Spleen (tissue), 11 donors: ENCODE measurements around the gene HLF. TPM values are rescaled to one million over a fixed set of nuclear protein-coding genes. Genes with fewer than 3 reads are reported as not detected.
"Not testable (repeated sequence)": the region's sequence is repeated elsewhere in the genome, so short reads cannot be mapped to it uniquely, and the experiment has no call there.

ENCODE experiments used
- DNase-seq: peaks from one replicate; pipeline ENCODE4 v3.0.0-alpha.2; 2020
- H3K27ac ChIP-seq, 8 donors: fragments of 200-600 bp; sonication (generic) in 7 of 8; 1 replicate in 4 of 8; 2 replicates in 4 of 8; pipeline versions ENCODE4 v1.5.0 to v1.8.0; 2016 to 2021; ENCODE audit warnings: inconsistent platforms in 4 of 8, mild to moderate bottlenecking in 4 of 8, moderate library complexity in 1 of 8
- H3K27me3 ChIP-seq, 7 donors: fragments of 200-600 bp; sonication (generic) in 6 of 7; replicated peaks in 1 of 7; 1 replicate in 4 of 7; 2 replicates in 3 of 7; pipeline versions ENCODE4 v1.5.0 to v1.8.0; 2016 to 2021; ENCODE audit warnings: inconsistent platforms in 3 of 7, mild to moderate bottlenecking in 1 of 7
- H3K36me3 ChIP-seq, 6 donors: fragments of 200-600 bp; sonication (generic) in 5 of 6; 1 replicate in 4 of 6; 2 replicates in 2 of 6; pipeline versions ENCODE4 v1.5.0 to v1.8.0; 2016 to 2021; ENCODE audit warnings: inconsistent platforms in 2 of 6
- H3K4me1 ChIP-seq, 6 donors: fragments of 200-600 bp; sonication (generic) in 5 of 6; 1 replicate in 3 of 6; 2 replicates in 3 of 6; pipeline versions ENCODE4 v1.5.0 to v1.8.0; 2016 to 2021; ENCODE audit warnings: inconsistent platforms in 3 of 6
- H3K4me3 ChIP-seq, 8 donors: fragments of 200-600 bp; sonication (generic) in 7 of 8; 1 replicate in 4 of 8; 2 replicates in 4 of 8; pipeline versions ENCODE4 v1.5.0 to v1.8.0; 2016 to 2021; ENCODE audit warnings: inconsistent platforms in 4 of 8, mild to moderate bottlenecking in 4 of 8, moderate library complexity in 2 of 8
- H3K9me3 ChIP-seq, 8 donors: fragments of 200-600 bp; sonication (generic) in 7 of 8; 1 replicate in 4 of 8; 2 replicates in 4 of 8; pipeline versions ENCODE4 v1.5.0 to v1.8.0; 2016 to 2021; ENCODE audit warnings: inconsistent platforms in 4 of 8
- POLR2A ChIP-seq, 3 donors: fragments of 450-650 bp; IDR thresholded peaks; one replicate each; pipeline ENCODE4 v1.5.1; 2017; ENCODE audit warnings: antibody characterized with exemption in 3 of 3, mild to moderate bottlenecking in 1 of 3
- POLR2AphosphoS5 ChIP-seq, 3 donors: sonication (generic); formaldehyde crosslinking; IDR thresholded peaks; one replicate each; pipeline ENCODE4 v1.5.1; 2017; ENCODE audit warnings: antibody characterized with exemption in 3 of 3
- WGBS, 5 donors: extraction: QIAGEN DNeasy Blood & Tissue Kit in 3 of 5; methylation state at CpG; one replicate each; pipeline versions ENCODE4 v1.1.5 to v1.1.7; 2013 to 2018; 5-methylcytosine and 5-hydroxymethylcytosine counted together
- intact Hi-C: fragments of 100-400 bp; cut with DNase I; formaldehyde crosslinking; loops from one replicate; pipeline ENCODE4 v1.15.0; 2023; ENCODE audit warnings: low total_unique reads
- polyA plus RNA-seq, 3 donors: library from polyadenylated mRNA; stranded (reverse); fragments of 200-250 nt; gene quantifications; one replicate each; pipeline ENCODE4 v1.2.1, GENCODE V29; 2013
- total RNA-seq, 7 donors: library from RNA; depleted of rRNA in 3 of 7; stranded (reverse); fragments of >200 nt in 3 of 7; fragmentation: NEBNext Ultra II Directional in 4 of 7; extraction: Animal tissue kit (Norgen Biotek cat#: 25700) in 4 of 7; gene quantifications; one replicate each; pipeline versions ENCODE4 v1.1.0 to v1.2.1, GENCODE V29; 2016 to 2021
- TF ChIP-seq, protein P1 (sequence below), 11 experiments: fragments of 200-600 bp in 7 of 11; fragments of 450-650 bp in 4 of 11; sonication (generic) in 4 of 11; IDR thresholded peaks in 8 of 11; conservative IDR thresholded peaks in 3 of 11; 1 replicate in 7 of 11; 2 replicates in 4 of 11; pipeline versions ENCODE4 v1.4.0 to v1.8.0; 2016 to 2021; ENCODE audit warnings: antibody characterized with exemption in 11 of 11, inconsistent platforms in 4 of 11, mild to moderate bottlenecking in 1 of 11
- donor health status: healthy with polysubstance abuse.
- donor health status: DM: no; HTN: no; CAD: no; lungs with moderate emphysema.
- donor health status: DM: no; HTN: no; CAD: no.
- donor health status: Bipolar disorder and iron deficiency.
- donor health status: healthy.
- donor health status: DM: no; HTN: no; CAD: no.
- donor health status: DM: yes; HTN: yes; CAD: no.

HLF gene
- total and polyA plus RNA-seq, 10 donors: 1.6 to 37.9 (median 12.9) TPM

DNA sequence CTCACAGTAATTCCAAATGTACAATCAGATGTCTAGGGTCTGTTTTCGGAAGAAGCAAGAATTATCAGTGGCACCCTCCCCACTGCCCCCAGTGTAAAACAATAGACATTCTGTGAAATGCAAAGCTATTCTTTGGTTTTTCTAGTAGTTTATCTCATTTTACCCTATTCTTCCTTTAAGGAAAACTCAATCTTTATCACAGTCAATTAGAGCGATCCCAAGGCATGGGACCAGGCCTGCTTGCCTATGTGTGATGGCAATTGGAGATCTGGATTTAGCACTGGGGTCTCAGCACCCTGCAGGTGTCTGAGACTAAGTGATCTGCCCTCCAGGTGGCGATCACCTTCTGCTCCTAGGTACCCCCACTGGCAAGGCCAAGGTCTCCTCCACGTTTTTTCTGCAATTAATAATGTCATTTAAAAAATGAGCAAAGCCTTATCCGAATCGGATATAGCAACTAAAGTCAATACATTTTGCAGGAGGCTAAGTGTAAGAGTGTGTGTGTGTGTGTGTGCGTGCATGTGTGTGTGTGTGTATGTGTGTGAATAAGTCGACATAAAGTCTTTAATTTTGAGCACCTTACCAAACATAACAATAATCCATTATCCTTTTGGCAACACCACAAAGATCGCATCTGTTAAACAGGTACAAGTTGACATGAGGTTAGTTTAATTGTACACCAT is 59.7 kb downstream of the HLF start:
- no peak for DNase-seq
- 85 to 92% (median 87%) methylated on average over 9 of the region's 9 CpGs for WGBS, 5 donors
- Histone ChIP-seq H3K4me1 (no peaks in the 10 kb centered on the region), H3K36me3 (peaks cover 0 to 10% (median 0%) of the 10 kb centered on the region in 6 donors), H3K27ac (no peak overlapping the region), H3K9me3 (no peaks in the 10 kb centered on the region), H3K4me3 (no peak overlapping the region), H3K27me3 (no peaks in the 10 kb centered on the region)
- intact Hi-C loops: no loop called here
- TF ChIP-seq POLR2AphosphoS5 (IDR thresholded peaks at IDR 0.05) (no peak), POLR2A (IDR thresholded peaks at IDR 0.05) (no peak)
- TF ChIP-seq, protein P1, sequence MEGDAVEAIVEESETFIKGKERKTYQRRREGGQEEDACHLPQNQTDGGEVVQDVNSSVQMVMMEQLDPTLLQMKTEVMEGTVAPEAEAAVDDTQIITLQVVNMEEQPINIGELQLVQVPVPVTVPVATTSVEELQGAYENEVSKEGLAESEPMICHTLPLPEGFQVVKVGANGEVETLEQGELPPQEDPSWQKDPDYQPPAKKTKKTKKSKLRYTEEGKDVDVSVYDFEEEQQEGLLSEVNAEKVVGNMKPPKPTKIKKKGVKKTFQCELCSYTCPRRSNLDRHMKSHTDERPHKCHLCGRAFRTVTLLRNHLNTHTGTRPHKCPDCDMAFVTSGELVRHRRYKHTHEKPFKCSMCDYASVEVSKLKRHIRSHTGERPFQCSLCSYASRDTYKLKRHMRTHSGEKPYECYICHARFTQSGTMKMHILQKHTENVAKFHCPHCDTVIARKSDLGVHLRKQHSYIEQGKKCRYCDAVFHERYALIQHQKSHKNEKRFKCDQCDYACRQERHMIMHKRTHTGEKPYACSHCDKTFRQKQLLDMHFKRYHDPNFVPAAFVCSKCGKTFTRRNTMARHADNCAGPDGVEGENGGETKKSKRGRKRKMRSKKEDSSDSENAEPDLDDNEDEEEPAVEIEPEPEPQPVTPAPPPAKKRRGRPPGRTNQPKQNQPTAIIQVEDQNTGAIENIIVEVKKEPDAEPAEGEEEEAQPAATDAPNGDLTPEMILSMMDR (IDR thresholded peaks at IDR 0.05 in 8 of 11, conservative IDR thresholded peaks at IDR 0.05 in 3 of 11): no peak

DNA sequence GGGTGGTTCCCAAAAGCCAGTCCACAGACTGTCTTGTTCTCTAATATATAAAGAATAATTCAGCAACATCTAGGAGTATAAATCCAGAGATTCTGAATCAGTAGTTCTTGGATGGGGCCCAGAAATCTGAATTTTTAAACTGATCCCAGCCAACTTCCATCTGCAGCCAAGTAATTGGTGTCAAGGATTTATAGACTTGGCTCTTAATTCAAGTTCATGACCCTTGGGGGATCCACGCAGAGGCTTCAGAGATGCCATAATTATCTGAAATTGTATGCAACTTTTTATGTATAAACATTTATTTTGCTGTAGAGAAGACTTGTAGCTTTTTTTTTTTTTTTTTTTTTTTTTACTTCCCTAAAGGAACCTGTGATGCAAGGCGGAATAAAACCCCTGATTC is 60.6 kb downstream of the HLF start:
- Histone ChIP-seq H3K9me3 (no peaks in the 10 kb centered on the region), H3K36me3 (peaks cover 0 to 8% (median 0%) of the 10 kb centered on the region in 6 donors), H3K4me1 (no peaks in the 10 kb centered on the region), H3K27me3 (no peaks in the 10 kb centered on the region), H3K27ac (no peak overlapping the region), H3K4me3 (no peak overlapping the region)
- no peak for DNase-seq
- intact Hi-C loops: no loop called here
- TF ChIP-seq POLR2A (IDR thresholded peaks at IDR 0.05): no peak
- TF ChIP-seq POLR2AphosphoS5 (IDR thresholded peaks at IDR 0.05): no peak
- TF ChIP-seq, protein P1 (IDR thresholded peaks at IDR 0.05 in 8 of 11, conservative IDR thresholded peaks at IDR 0.05 in 3 of 11): no peak
- 61 to 74% (median 70%) methylated on average over 2 of the region's 2 CpGs for WGBS, 5 donors

DNA sequence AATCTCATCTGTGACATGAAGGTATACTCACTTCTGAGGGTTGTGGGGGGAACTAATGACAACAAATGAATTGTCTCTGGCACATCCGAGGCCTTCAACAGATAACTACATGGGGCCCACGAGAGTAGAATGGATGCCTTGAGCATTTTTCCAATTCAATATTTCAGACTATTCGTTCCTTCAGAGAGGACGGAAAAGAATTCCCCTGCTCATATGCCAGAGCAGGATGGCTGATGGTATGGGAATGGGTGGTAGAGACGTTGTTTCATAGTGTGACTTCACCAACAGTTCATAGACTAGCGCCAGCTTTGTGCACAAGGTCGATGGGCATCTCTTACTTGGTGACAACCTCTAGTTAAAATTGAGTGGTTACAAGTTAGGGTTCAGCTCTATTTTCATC is 61.3 kb downstream of the HLF start:
- Histone ChIP-seq H3K27me3 (no peaks in the 10 kb centered on the region), H3K4me1 (no peaks in the 10 kb centered on the region), H3K27ac (no peak overlapping the region), H3K4me3 (no peak overlapping the region), H3K9me3 (no peaks in the 10 kb centered on the region), H3K36me3 (peaks cover 0 to 2% (median 0%) of the 10 kb centered on the region in 6 donors)
- intact Hi-C loops: no loop called here
- no peak for DNase-seq
- 86 to 97% (median 94%) methylated on average over 7 of the region's 7 CpGs for WGBS, 5 donors
- TF ChIP-seq POLR2A (IDR thresholded peaks at IDR 0.05) (no peak), POLR2AphosphoS5 (IDR thresholded peaks at IDR 0.05) (no peak)
- TF ChIP-seq, protein P1 (IDR thresholded peaks at IDR 0.05 in 8 of 11, conservative IDR thresholded peaks at IDR 0.05 in 3 of 11): no peak

DNA sequence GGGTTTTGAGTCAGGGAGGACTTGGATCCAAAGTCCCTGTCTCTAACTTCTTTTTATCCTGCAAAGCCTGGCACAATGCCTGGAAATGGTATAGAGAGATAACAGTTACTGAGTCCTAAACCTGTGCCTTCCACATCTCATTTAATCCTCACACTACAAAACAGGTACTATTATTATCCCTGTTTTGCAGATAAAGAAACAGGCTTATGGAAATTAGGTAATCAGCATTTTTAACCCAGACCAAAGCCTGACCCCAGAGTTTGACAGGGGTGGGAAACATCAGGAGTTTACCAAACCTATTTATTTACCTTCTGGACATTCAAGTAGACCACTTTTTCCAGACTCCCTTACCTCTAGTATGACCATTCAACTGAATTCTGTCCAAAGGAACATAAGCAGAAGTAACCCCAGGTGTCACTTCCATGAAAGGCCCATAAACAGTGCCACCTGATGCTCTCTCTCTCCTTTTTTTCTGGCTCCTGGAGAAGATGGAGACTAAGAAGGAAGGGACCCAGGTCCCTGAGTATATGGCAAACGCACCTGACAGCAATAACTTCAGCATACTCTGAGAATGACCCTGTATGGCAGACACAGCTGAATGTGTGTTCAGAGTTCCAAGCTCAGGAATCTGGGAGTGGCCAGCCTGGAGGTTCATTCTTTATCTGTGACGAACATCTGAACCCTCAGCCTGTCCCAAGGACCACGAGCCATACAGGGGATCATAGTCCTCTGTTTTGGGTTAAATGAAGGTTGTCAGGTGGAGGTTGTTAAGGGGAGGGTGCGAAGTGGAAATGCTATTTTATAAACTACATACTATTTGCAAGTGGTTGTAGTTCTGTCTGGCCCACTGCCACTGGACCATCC is 62.7 kb downstream of the HLF start:
- WGBS, 5 donors: 70 to 84% (median 73%) methylated on average over 4 of the region's 4 CpGs
- TF ChIP-seq, protein P1 (IDR thresholded peaks at IDR 0.05 in 8 of 11, conservative IDR thresholded peaks at IDR 0.05 in 3 of 11): no peak
- TF ChIP-seq POLR2A (IDR thresholded peaks at IDR 0.05) (no peak), POLR2AphosphoS5 (IDR thresholded peaks at IDR 0.05) (no peak)
- no peaks in the 10 kb centered on the region for H3K9me3 ChIP-seq
- no peak overlapping the region for H3K4me3 ChIP-seq
- H3K4me1 ChIP-seq: no peaks in the 10 kb centered on the region
- intact Hi-C loops: no loop called here
- no peaks in the 10 kb centered on the region for H3K27me3 ChIP-seq
- DNase-seq: no peak
- H3K36me3 ChIP-seq: no peaks in the 10 kb centered on the region
- no peak overlapping the region for H3K27ac ChIP-seq

DNA sequence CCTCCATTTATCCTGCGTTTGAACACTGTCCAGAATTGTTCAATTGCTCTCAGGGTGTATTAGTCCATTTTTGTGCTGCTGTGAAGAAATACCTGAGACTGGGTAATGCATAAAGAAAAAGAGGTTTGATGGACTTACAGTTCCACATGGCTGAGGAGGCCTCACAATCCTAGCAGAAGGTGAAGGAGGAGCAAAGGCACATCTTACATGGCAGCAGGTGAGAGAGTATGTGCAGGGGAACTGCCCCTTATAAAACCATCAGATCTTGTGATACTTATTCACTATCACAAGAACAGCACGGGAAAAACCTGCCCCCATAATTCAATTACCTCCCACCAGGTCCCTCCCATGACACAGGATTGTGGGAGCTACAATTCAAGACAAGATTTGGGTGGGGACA is 63.8 kb downstream of the HLF start:
- WGBS, 5 donors: 77 to 85% (median 79%) methylated on average over 2 of the region's 2 CpGs
- H3K27me3 ChIP-seq, H3K36me3 ChIP-seq, DNase-seq, H3K27ac ChIP-seq, H3K9me3 ChIP-seq, H3K4me1 ChIP-seq, intact Hi-C loops, H3K4me3 ChIP-seq: not testable (repeated sequence)
